Common myeloid progenitor, CD34-positive (primary cell): ENCODE measurements around the gene RND2. TPM values are rescaled to one million over a fixed set of nuclear protein-coding genes. Genes with fewer than 3 reads are reported as not detected.
"Not testable (repeated sequence)": the region's sequence is repeated elsewhere in the genome, so short reads cannot be mapped to it uniquely, and the experiment has no call there.

Experiments
- CTCF ChIA-PET: fragments of 350-600 bp; sonication (Branson Sonifier 250); formaldehyde crosslinking; loops from one replicate; lab custom pipeline; 2021; ENCODE audit warnings: antibody characterized with exemption; lab: Charles Lee
- POLR2A ChIA-PET: fragments of 350-600 bp; sonication (Branson Sonifier 250); formaldehyde crosslinking; loops from one replicate; lab custom pipeline; 2021; ENCODE audit warnings: antibody characterized with exemption; lab: Charles Lee
- DNase-seq, 3 donors: peaks; one replicate each; pipeline versions ENCODE4 v3.0.0 to v3.0.0-alpha.2; 2013
- H3K27ac ChIP-seq, 2 experiments: 1 replicate in 1 of 2; 2 replicates in 1 of 2; pipeline ENCODE4 v1.7.0; 2013; ENCODE audit warnings: inconsistent platforms in 2 of 2, low read length in 2 of 2, mild to moderate bottlenecking in 2 of 2, low read depth in 1 of 2, moderate library complexity in 1 of 2; ENCODE audit not compliant: severe bottlenecking in 2 of 2, insufficient read depth in 1 of 2, poor library complexity in 1 of 2
- H3K27me3 ChIP-seq, 5 experiments: replicated peaks in 2 of 5; 1 replicate in 3 of 5; 2 replicates in 2 of 5; pipeline versions ENCODE4 v1.6.1 to v1.7.0; 2013; ENCODE audit warnings: low read length in 4 of 5, mild to moderate bottlenecking in 2 of 5, moderate library complexity in 2 of 5, inconsistent platforms in 1 of 5; ENCODE audit not compliant: insufficient read depth in 5 of 5, control insufficient read depth in 4 of 5
- H3K36me3 ChIP-seq, 4 experiments: 1 replicate in 2 of 4; 2 replicates in 2 of 4; pipeline versions ENCODE4 v1.6.1 to v1.7.0; 2013; ENCODE audit warnings: low read length in 3 of 4, control low read depth in 1 of 4, mild to moderate bottlenecking in 1 of 4; ENCODE audit not compliant: control insufficient read depth in 4 of 4, insufficient read depth in 4 of 4
- H3K4me1 ChIP-seq, 4 experiments: 1 replicate in 3 of 4; 2 replicates in 1 of 4; pipeline versions ENCODE4 v1.6.1 to v1.7.1; 2013; ENCODE audit warnings: low read length in 3 of 4, mild to moderate bottlenecking in 3 of 4, control low read depth in 1 of 4, inconsistent platforms in 1 of 4, moderate library complexity in 1 of 4; ENCODE audit not compliant: control insufficient read depth in 4 of 4, insufficient read depth in 4 of 4; ENCODE audit errors: control extremely low read depth in 1 of 4
- H3K4me3 ChIP-seq, 7 experiments: 1 replicate in 4 of 7; 2 replicates in 3 of 7; pipeline versions ENCODE4 v1.5.1 to v1.7.0; 2013; ENCODE audit warnings: mild to moderate bottlenecking in 7 of 7, low read length in 6 of 7, moderate library complexity in 6 of 7, inconsistent platforms in 2 of 7, low read depth in 2 of 7, control low read depth in 1 of 7; ENCODE audit not compliant: insufficient read depth in 4 of 7, control insufficient read depth in 1 of 7; ENCODE audit errors: extremely low read depth in 1 of 7
- H3K9me3 ChIP-seq, 5 experiments: 1 replicate in 4 of 5; 2 replicates in 1 of 5; pipeline versions ENCODE4 v1.6.1 to v1.7.1; 2013; ENCODE audit warnings: low read length in 4 of 5, mild to moderate bottlenecking in 2 of 5, inconsistent platforms in 1 of 5, low read depth in 1 of 5, moderate library complexity in 1 of 5; ENCODE audit not compliant: control insufficient read depth in 4 of 5, insufficient read depth in 2 of 5; ENCODE audit errors: control extremely low read depth in 1 of 5
- WGBS: methylation state at CpG from one replicate; pipeline ENCODE4 v1.1.5; 2013; ENCODE audit not compliant: insufficient coverage; 5-methylcytosine and 5-hydroxymethylcytosine counted together
- polyA plus RNA-seq: library from polyadenylated mRNA; unstranded; fragments of 120-200 nt; gene quantifications from one replicate; pipeline ENCODE4 v1.2.1, GENCODE V29; 2013

Gene RND2
- 0.15 TPM for polyA plus RNA-seq

GRCh38 chr17:43024407-43025289, at the start of gene RND2:
Gene RND2 (plus strand): TSS chr17:43025231. CDS start chr17:43025348, 117 bp downstream.
- peaks cover 3 to 41% (median 32%) of the 10 kb centered on the region in 4 experiments for H3K4me1 ChIP-seq
- peak within 1 kb of the TSS in 1 of 2 experiments; percentile 70 for H3K27ac ChIP-seq
- ChIA-PET POLR2A (interaction anchor here (0.6 to 1.0 kb wide), 5 partner anchors 19 to 336 kb away, joined by 3 to 6 read pairs (median 3); partner anchors contain the start of gene NBR1), CTCF (interaction anchor here (0.6 to 1.9 kb wide), 15 partner anchors 15 to 314 kb away, joined by 3 to 10 read pairs (median 3); partner anchors contain the start of genes IFI35, RPL27 and TMEM106A)
- H3K4me3 ChIP-seq: peak within 1 kb of the TSS; percentile 37 to 88 (median 73)
- under 1% methylated on average over 43 of the region's 61 CpGs for WGBS
- no peaks in the 10 kb centered on the region for H3K9me3 ChIP-seq
- H3K36me3 ChIP-seq: no peaks in the 10 kb centered on the region
- peak; percentile 93 to 97 (median 97) for DNase-seq
- peaks cover 0 to 3% (median 0%) of the 10 kb centered on the region in 5 experiments for H3K27me3 ChIP-seq

- CTCF ChIA-PET: interaction anchor here (1.6 kb wide), 1 partner anchor 11 kb away, joined by 3 read pairs; the partner anchor contains the start of gene AARSD1
- 57% methylated on average over 2 of the region's 2 CpGs for WGBS
- no peaks in the 10 kb centered on the region for H3K27me3 ChIP-seq
- POLR2A ChIA-PET: no interaction called here
- H3K4me1 ChIP-seq: peaks cover 0 to 11% (median 10%) of the 10 kb centered on the region in 4 experiments
- DNase-seq: peak in 1 of 3 donors; percentile 48
- H3K4me3 ChIP-seq: no peak overlapping the region
- H3K27ac ChIP-seq: no peak overlapping the region
- H3K36me3 ChIP-seq: no peaks in the 10 kb centered on the region
- H3K9me3 ChIP-seq: no peaks in the 10 kb centered on the region
These were observed 49.8 kb upstream of the RND2 start for GRCh38 chr17:42975265-42975664.

- H3K9me3 ChIP-seq, POLR2A ChIA-PET, H3K27ac ChIP-seq, H3K27me3 ChIP-seq, H3K36me3 ChIP-seq, DNase-seq, H3K4me3 ChIP-seq: not testable (repeated sequence)
- peaks cover 0 to 11% (median 11%) of the 10 kb centered on the region in 4 experiments for H3K4me1 ChIP-seq
- WGBS: 96% methylated on average over 14 of the region's 16 CpGs
- CTCF ChIA-PET: interaction anchor here (0.6 to 1.6 kb wide), 2 partner anchors 11 to 99 kb away, joined by 3 read pairs; partner anchors contain the start of gene AARSD1
These were observed 49.3 kb upstream of the RND2 start for GRCh38 chr17:42975701-42976100.

GRCh38 chr17:42979511-42980273, 45.3 kb upstream of the RND2 start, which contains the start of gene PTGES3L:
Gene PTGES3L (minus strand): TSS chr17:42980080. CDS start chr17:42980053, 27 bp downstream.
- WGBS: 33% methylated on average over 13 of the region's 21 CpGs
- Histone ChIP-seq H3K27ac (peak within 1 kb of the TSS; percentile 59 to 87), H3K4me1 (peaks cover 8 to 32% (median 30%) of the 10 kb centered on the region in 4 experiments), H3K4me3 (peak within 1 kb of the TSS; percentile 83 to 95 (median 90)), H3K9me3 (no peaks in the 10 kb centered on the region), H3K36me3 (peaks cover 0 to 2% (median under 1%) of the 10 kb centered on the region in 4 experiments), H3K27me3 (no peaks in the 10 kb centered on the region)
- POLR2A ChIA-PET: no interaction called here
- CTCF ChIA-PET: interaction anchor here (0.9 to 1.0 kb wide), 2 partner anchors 11 to 45 kb away, joined by 3 to 4 read pairs; no protein-coding TSS in a partner anchor
- DNase-seq: peak in 2 of 3 donors; percentile 58 to 71

- peaks cover 0 to 2% (median under 1%) of the 10 kb centered on the region in 4 experiments for H3K36me3 ChIP-seq
- H3K9me3 ChIP-seq: no peaks in the 10 kb centered on the region
- DNase-seq: peak; percentile 88 to 92 (median 90)
- H3K4me3 ChIP-seq: peak within 1 kb of the TSS; percentile 83 to 95 (median 90)
- 0% methylated on average over 33 of the region's 39 CpGs for WGBS
- ChIA-PET CTCF (interaction anchor here (0.9 to 1.0 kb wide), 2 partner anchors 12 to 18 kb away, joined by 4 read pairs; partner anchors contain the start of gene RPL27), POLR2A (interaction anchor here (0.5 to 1.4 kb wide), 3 partner anchors 16 to 258 kb away, joined by 3 to 5 read pairs (median 4); partner anchors contain the start of gene AARSD1)
- peaks cover 13 to 38% (median 34%) of the 10 kb centered on the region in 4 experiments for H3K4me1 ChIP-seq
- H3K27ac ChIP-seq: peak within 1 kb of the TSS; percentile 59 to 87
- H3K27me3 ChIP-seq: no peaks in the 10 kb centered on the region
These were observed 44.7 kb upstream of the RND2 start, which contains the start of gene RUNDC1 for GRCh38 chr17:42980274-42980765. Gene RUNDC1 (plus strand): TSS chr17:42980565. CDS start chr17:42980577, 12 bp downstream.

GRCh38 chr17:42980766-42981397, 44.1 kb upstream of the RND2 start:
- H3K27ac ChIP-seq: peak overlapping the region; percentile 15 to 87
- peaks cover 0 to 2% (median under 1%) of the 10 kb centered on the region in 4 experiments for H3K36me3 ChIP-seq
- no peaks in the 10 kb centered on the region for H3K27me3 ChIP-seq
- WGBS: 0% methylated on average over 51 of the region's 67 CpGs
- POLR2A ChIA-PET: interaction anchor here (0.5 to 1.4 kb wide), 3 partner anchors 17 to 258 kb away, joined by 3 to 5 read pairs (median 4); partner anchors contain the start of gene AARSD1
- peaks cover 19 to 43% (median 37%) of the 10 kb centered on the region in 4 experiments for H3K4me1 ChIP-seq
- no peaks in the 10 kb centered on the region for H3K9me3 ChIP-seq
- DNase-seq: peak; percentile 55 to 73 (median 67)
- CTCF ChIA-PET: interaction anchor here (1.0 kb wide), 1 partner anchor 17 kb away, joined by 4 read pairs; the partner anchor contains the start of gene RPL27
- peak overlapping the region; percentile 83 to 95 (median 90) for H3K4me3 ChIP-seq
